ENCODE results near the gene COMP.

COMP gene

GRCh38 chr19:18759995-18760426 is 31.1 kb downstream of the COMP start:
- Histone ChIP-seq H3K27ac (no peak overlapping the region), H3K27me3 (no peaks in the 10 kb centered on the region), H3K4me3 (ENCODE audit: low read depth in 1 of 2, low read length in 1 of 2) (no peak overlapping the region), H3K4me1 (ENCODE audit: control insufficient read depth in 1 of 2, insufficient read depth in 1 of 2, low read depth in 1 of 2, low read length in 1 of 2) (no peaks in the 10 kb centered on the region), H3K36me3 (no peaks in the 10 kb centered on the region), H3K9me3 (no peaks in the 10 kb centered on the region)
- TF ChIP-seq CTCF (IDR thresholded peaks at IDR 0.05) = no peak

GRCh38 chr19:18759304-18759994 is 31.7 kb downstream of the COMP start:
- H3K4me1 ChIP-seq (ENCODE audit: control insufficient read depth in 1 of 2, insufficient read depth in 1 of 2, low read depth in 1 of 2, low read length in 1 of 2) = no peaks in the 10 kb centered on the region
- H3K4me3 ChIP-seq (ENCODE audit: low read depth in 1 of 2, low read length in 1 of 2) = no peak overlapping the region
- H3K36me3 ChIP-seq = no peaks in the 10 kb centered on the region
- no peaks in the 10 kb centered on the region for H3K9me3 ChIP-seq
- no peak overlapping the region for H3K27ac ChIP-seq
- H3K27me3 ChIP-seq = no peaks in the 10 kb centered on the region
- TF ChIP-seq CTCF (IDR thresholded peaks at IDR 0.05) = no peak

GRCh38 chr19:18756896-18757295 is 34.2 kb downstream of the COMP start:
- Histone ChIP-seq H3K4me1 (ENCODE audit: control insufficient read depth in 1 of 2, insufficient read depth in 1 of 2, low read depth in 1 of 2, low read length in 1 of 2) (no peaks in the 10 kb centered on the region), H3K36me3 (no peaks in the 10 kb centered on the region), H3K4me3 (ENCODE audit: low read depth in 1 of 2, low read length in 1 of 2) (no peak overlapping the region), H3K27ac (no peak overlapping the region), H3K9me3 (no peaks in the 10 kb centered on the region), H3K27me3 (no peaks in the 10 kb centered on the region)
- no peak for TF ChIP-seq CTCF (IDR thresholded peaks at IDR 0.05)

DNA sequence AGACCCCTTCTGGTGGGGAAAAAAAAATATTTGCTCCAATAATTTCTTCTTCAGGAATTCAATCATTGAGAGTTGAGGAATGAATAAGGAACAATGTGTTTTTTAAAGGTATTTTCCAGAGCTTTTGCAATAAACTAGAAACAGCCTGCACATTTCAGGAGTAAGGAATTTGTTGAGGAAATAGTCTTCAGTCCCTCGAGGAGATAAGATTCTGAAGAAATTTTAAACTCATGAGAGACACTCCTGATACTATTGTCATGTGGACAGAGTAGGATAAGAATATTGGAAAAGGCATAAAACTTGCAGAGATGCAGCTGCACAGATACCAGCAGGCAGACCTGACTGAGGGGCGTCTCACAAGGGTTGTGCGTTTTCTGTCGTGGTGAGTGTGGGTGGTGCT is 36.6 kb downstream of the COMP start:
- H3K36me3 ChIP-seq = no peaks in the 10 kb centered on the region
- no peak overlapping the region for H3K27ac ChIP-seq
- H3K9me3 ChIP-seq = no peaks in the 10 kb centered on the region
- no peaks in the 10 kb centered on the region for H3K4me1 ChIP-seq (ENCODE audit: control insufficient read depth in 1 of 2, insufficient read depth in 1 of 2, low read depth in 1 of 2, low read length in 1 of 2)
- H3K4me3 ChIP-seq (ENCODE audit: low read depth in 1 of 2, low read length in 1 of 2) = no peak overlapping the region
- no peak for TF ChIP-seq CTCF (IDR thresholded peaks at IDR 0.05)
- H3K27me3 ChIP-seq = no peaks in the 10 kb centered on the region

DNA sequence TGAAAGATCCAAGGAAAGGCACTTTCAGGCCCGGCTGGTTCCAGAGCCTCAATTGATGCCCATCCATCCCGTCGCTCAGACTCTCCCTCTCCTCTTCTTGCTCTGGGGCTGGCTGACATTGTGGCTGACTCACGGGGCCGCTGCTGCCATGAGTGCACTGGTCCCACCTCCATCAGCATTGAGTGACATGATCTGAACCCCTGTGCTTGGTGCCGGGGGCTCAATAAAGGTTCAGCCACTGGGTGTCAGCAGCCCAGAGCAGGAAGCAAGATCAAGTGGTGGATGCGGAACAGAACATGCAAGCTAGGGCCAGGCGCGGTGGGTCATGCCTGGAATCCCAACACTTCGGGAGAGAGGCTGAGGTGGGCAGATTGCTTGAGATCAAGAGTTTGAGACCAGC is 39.5 kb downstream of the COMP start:
- Histone ChIP-seq H3K4me1 (ENCODE audit: control insufficient read depth in 1 of 2, insufficient read depth in 1 of 2, low read depth in 1 of 2, low read length in 1 of 2) (no peaks in the 10 kb centered on the region), H3K27me3 (no peaks in the 10 kb centered on the region), H3K4me3 (ENCODE audit: low read depth in 1 of 2, low read length in 1 of 2) (no peak overlapping the region), H3K27ac (no peak overlapping the region), H3K36me3 (no peaks in the 10 kb centered on the region), H3K9me3 (no peaks in the 10 kb centered on the region)
- no peak for TF ChIP-seq CTCF (IDR thresholded peaks at IDR 0.05)

All from neutrophil (primary cell).